ENCODE data around the gene USP43.

USP43 gene

GRCh38 chr17:9644910-9645751 is at the start of gene USP43 (continued):
- TF ChIP-seq ZNF221 (tag by site-specific recombination; IDR thresholded peaks at IDR 0.05; ENCODE audit: borderline replicate concordance) = no peak
- no peak for TF ChIP-seq ZNF768 (tag by site-specific recombination; IDR thresholded peaks at IDR 0.05)
- peak; percentile 80 for TF ChIP-seq ZBTB17 (tag by site-specific recombination; IDR thresholded peaks at IDR 0.05)
- TF ChIP-seq ZNF433 (tag by site-specific recombination; IDR thresholded peaks at IDR 0.05; ENCODE audit: low read depth) = no peak
- no peak for TF ChIP-seq ZNF23 (tag by site-specific recombination; IDR thresholded peaks at IDR 0.05; ENCODE audit: borderline replicate concordance)
- TF ChIP-seq ZBTB44 (tag by site-specific recombination; IDR thresholded peaks at IDR 0.05) = no peak
- no peak for TF ChIP-seq ZNF580 (tag by site-specific recombination; IDR thresholded peaks at IDR 0.05)
- TF ChIP-seq ZNF596 (tag by site-specific recombination; IDR thresholded peaks at IDR 0.05) = no peak
- TF ChIP-seq ZNF76 (tag by site-specific recombination; IDR thresholded peaks at IDR 0.05; ENCODE audit: borderline replicate concordance, low read depth) = peak; percentile 45; the same call in 1 of the 2 replicates
- TF ChIP-seq SP3 (tag by site-specific recombination; IDR thresholded peaks at IDR 0.05) = peak; percentile 65
- no peak for TF ChIP-seq ZBTB1 (tag by site-specific recombination; IDR thresholded peaks at IDR 0.05)
- no peak; the same call in 1 of the 2 replicates for TF ChIP-seq INSM2 (tag by site-specific recombination; IDR thresholded peaks at IDR 0.05)
- TF ChIP-seq ZNF561 (tag by site-specific recombination; IDR thresholded peaks at IDR 0.05; ENCODE audit: borderline replicate concordance) = 0 out of 2 replicates have a peak, but pooled peaks have one; percentile 15
- TF ChIP-seq ZBTB8A (tag by site-specific recombination; IDR thresholded peaks at IDR 0.05) = peak; percentile 95
- TF ChIP-seq GFI1B (tag by site-specific recombination; IDR thresholded peaks at IDR 0.05) = no peak
- TF ChIP-seq CTCF (tag by site-specific recombination; IDR thresholded peaks at IDR 0.05) = 0 out of 2 replicates have a peak, but pooled peaks have one; percentile 13
- TF ChIP-seq ZNF175 (tag by site-specific recombination; IDR thresholded peaks at IDR 0.05) = no peak
- no peak for TF ChIP-seq ZNF214 (tag by site-specific recombination; IDR thresholded peaks at IDR 0.05; ENCODE audit: borderline replicate concordance)
- no peak for TF ChIP-seq ZNF623 (tag by site-specific recombination; IDR thresholded peaks at IDR 0.05)
- TF ChIP-seq ZNF394 (tag by site-specific recombination; IDR thresholded peaks at IDR 0.05; ENCODE audit: borderline replicate concordance) = no peak
- peak; percentile 65 for TF ChIP-seq KLF10 (tag by site-specific recombination; IDR thresholded peaks at IDR 0.05)
- no peak for TF ChIP-seq ZNF585B (tag by site-specific recombination; IDR thresholded peaks at IDR 0.05)
- TF ChIP-seq ZNF184 (tag by site-specific recombination; IDR thresholded peaks at IDR 0.05) = no peak
- peak; percentile 56; the same call in 1 of the 2 replicates for TF ChIP-seq KLF16 (tag by site-specific recombination; IDR thresholded peaks at IDR 0.05)
- no peak for TF ChIP-seq ZNF658 (tag by site-specific recombination; IDR thresholded peaks at IDR 0.05)
- TF ChIP-seq KLF17 (tag by site-specific recombination; IDR thresholded peaks at IDR 0.05) = peak; percentile 73
- TF ChIP-seq ZFP37 (tag by site-specific recombination; IDR thresholded peaks at IDR 0.05) = no peak
- no peak for TF ChIP-seq ZNF37A (tag by site-specific recombination; IDR thresholded peaks at IDR 0.05)
- TF ChIP-seq ZNF398 (tag by site-specific recombination; IDR thresholded peaks at IDR 0.05) = no peak
- TF ChIP-seq ZNF670 (tag by site-specific recombination; IDR thresholded peaks at IDR 0.05; ENCODE audit: low read depth) = no peak
- no peak for TF ChIP-seq REPIN1 (tag by site-specific recombination; IDR thresholded peaks at IDR 0.05; ENCODE audit: low read depth)
- no peak for TF ChIP-seq ZNF266 (tag by site-specific recombination; IDR thresholded peaks at IDR 0.05; ENCODE audit: low read depth)

All from HEK293 (cell line).